ENCODE results near the gene PRKG2.

Gene PRKG2

GRCh38 chr4:81102107-81102506, 112.9 kb downstream of the PRKG2 start:
- in situ Hi-C loops (cut with MboI; ENCODE audit: low sequenced_read_pairs) = no loop called here

- in situ Hi-C loops (cut with MboI; ENCODE audit: low sequenced_read_pairs) = no loop called here
These were observed 118.5 kb downstream of the PRKG2 start for GRCh38 chr4:81096566-81096965.

- in situ Hi-C loops (cut with MboI; ENCODE audit: low sequenced_read_pairs) = no loop called here
These were observed 119.6 kb downstream of the PRKG2 start for GRCh38 chr4:81095389-81095788.

GRCh38 chr4:81093720-81094401, 121.2 kb downstream of the PRKG2 start:
- in situ Hi-C loops (cut with MboI; ENCODE audit: low sequenced_read_pairs) = no loop called here

- in situ Hi-C loops (cut with MboI; ENCODE audit: low sequenced_read_pairs) = no loop called here
These were observed 129.0 kb downstream of the PRKG2 start for GRCh38 chr4:81085979-81086378.

- in situ Hi-C loops (cut with MboI; ENCODE audit: low sequenced_read_pairs) = no loop called here
These were observed 129.7 kb downstream of the PRKG2 start for GRCh38 chr4:81085291-81085690.

- in situ Hi-C loops (cut with MboI; ENCODE audit: low sequenced_read_pairs) = no loop called here
These were observed 130.4 kb downstream of the PRKG2 start for GRCh38 chr4:81084634-81085033.

- in situ Hi-C loops (cut with MboI; ENCODE audit: low sequenced_read_pairs) = no loop called here
These were observed 131.0 kb downstream of the PRKG2 start for GRCh38 chr4:81084029-81084428.

- in situ Hi-C loops (cut with MboI; ENCODE audit: low sequenced_read_pairs) = no loop called here
These were observed 133.9 kb downstream of the PRKG2 start for GRCh38 chr4:81081156-81081555.

- in situ Hi-C loops (cut with MboI; ENCODE audit: low sequenced_read_pairs) = no loop called here
These were observed 144.0 kb downstream of the PRKG2 start for GRCh38 chr4:81071013-81071412.

- in situ Hi-C loops (cut with MboI; ENCODE audit: low sequenced_read_pairs) = no loop called here
These were observed 145.2 kb downstream of the PRKG2 start for GRCh38 chr4:81069706-81070331.

GRCh38 chr4:81065446-81065845, 149.6 kb downstream of the PRKG2 start:
- in situ Hi-C loops (cut with MboI; ENCODE audit: low sequenced_read_pairs) = no loop called here

GRCh38 chr4:81062001-81062400, 153.0 kb downstream of the PRKG2 start:
- in situ Hi-C loops (cut with MboI; ENCODE audit: low sequenced_read_pairs) = no loop called here

- in situ Hi-C loops (cut with MboI; ENCODE audit: low sequenced_read_pairs) = no loop called here
These were observed 153.7 kb downstream of the PRKG2 start for GRCh38 chr4:81061344-81061730.

- in situ Hi-C loops (cut with MboI; ENCODE audit: low sequenced_read_pairs) = no loop called here
These were observed 154.3 kb downstream of the PRKG2 start for GRCh38 chr4:81060587-81061343.

- in situ Hi-C loops (cut with MboI; ENCODE audit: low sequenced_read_pairs) = no loop called here
These were observed 156.4 kb downstream of the PRKG2 start for GRCh38 chr4:81058621-81059020.

GRCh38 chr4:81052119-81053068, 162.6 kb downstream of the PRKG2 start:
- in situ Hi-C loops (cut with MboI; ENCODE audit: low sequenced_read_pairs) = no loop called here

GRCh38 chr4:81049907-81050306, 165.1 kb downstream of the PRKG2 start:
- in situ Hi-C loops (cut with MboI; ENCODE audit: low sequenced_read_pairs) = loop anchor here (25.0 kb wide), 1 partner anchor 688 kb away; no protein-coding TSS in a partner anchor

- in situ Hi-C loops (cut with MboI; ENCODE audit: low sequenced_read_pairs) = loop anchor here (25.0 kb wide), 1 partner anchor 687 kb away; no protein-coding TSS in a partner anchor
These were observed 165.7 kb downstream of the PRKG2 start for GRCh38 chr4:81049330-81049729.

- in situ Hi-C loops (cut with MboI; ENCODE audit: low sequenced_read_pairs) = loop anchor here (25.0 kb wide), 1 partner anchor 680 kb away; no protein-coding TSS in a partner anchor
These were observed 172.2 kb downstream of the PRKG2 start for GRCh38 chr4:81042578-81043365.

Measured in HL-60/S4 (cell line).